HG03432 (cell line): ENCODE measurements around the gene GLRA1.

ENCODE experiments used
- ATAC-seq: cut with Tn5 transposase; IDR thresholded peaks from one replicate; pipeline ENCODE4 v1.9.1; 2021; ENCODE audit warnings: mild to moderate bottlenecking, moderate library complexity; ENCODE audit not compliant: unreplicated experiment

Gene GLRA1

GRCh38 chr5:151780348-151780747, 144.3 kb downstream of the GLRA1 start:
- ATAC-seq = no peak

- ATAC-seq = no peak
Measured at GRCh38 chr5:151779531-151780125, 145.0 kb downstream of the GLRA1 start.

- no peak for ATAC-seq
Measured at GRCh38 chr5:151775025-151775606, 149.5 kb downstream of the GLRA1 start.

GRCh38 chr5:151773951-151774350, 150.7 kb downstream of the GLRA1 start:
- ATAC-seq = no peak

GRCh38 chr5:151772846-151773561, 151.6 kb downstream of the GLRA1 start:
- no peak for ATAC-seq
